Activated naive CD4-positive, alpha-beta T cell (primary cell): ENCODE data around the gene SLC9A7.
"Not testable (repeated sequence)": the region's sequence is repeated elsewhere in the genome, so short reads cannot be mapped to it uniquely, and the experiment has no call there.

Source experiments
- DNase-seq, 4 experiments: peaks; one replicate each; lab custom pipeline; 2025; lab: John Stamatoyannopoulos, UW

The SLC9A7 gene

DNA sequence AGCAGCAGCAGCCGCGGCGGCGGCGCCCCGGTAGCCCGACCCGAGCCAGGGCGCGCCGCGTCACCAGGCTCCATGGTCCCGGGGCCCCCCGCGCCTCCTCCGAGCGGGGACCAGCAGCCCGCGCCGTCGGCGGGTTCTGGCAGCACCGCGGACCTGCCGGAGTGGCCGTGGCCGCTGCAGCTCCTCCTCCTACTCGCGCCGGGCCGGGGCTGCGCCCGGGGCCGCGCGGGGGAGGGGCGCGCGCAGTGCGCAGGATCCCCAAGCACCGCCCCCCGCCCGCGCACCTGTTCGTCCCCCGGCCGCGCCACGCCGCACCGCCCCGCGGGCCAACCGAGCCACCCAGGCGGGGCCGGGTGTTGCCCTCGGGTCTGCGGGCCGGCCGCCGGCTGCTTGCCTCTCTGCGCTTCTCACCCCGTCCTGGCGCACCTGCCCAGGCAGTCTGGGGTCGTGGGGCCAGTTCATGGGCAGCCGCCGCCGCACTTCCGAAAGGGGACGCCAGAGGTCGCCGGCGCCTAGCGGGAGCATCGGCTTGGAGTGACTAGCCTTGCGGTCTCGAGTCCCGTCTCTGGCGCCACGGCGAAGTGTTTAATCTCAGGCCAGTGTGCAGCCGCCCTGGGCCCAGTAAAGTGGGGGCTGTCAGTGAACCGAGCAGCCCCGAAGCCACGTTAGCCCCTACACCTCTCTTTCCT lies at the start of gene SLC9A7:
Gene SLC9A7, minus strand, starts transcription at position 163 of the 689 bp plus-strand sequence. Its CDS starts 89 bp downstream, at position 74.
- peak; percentile 45 to 72 (median 56) for DNase-seq

DNA sequence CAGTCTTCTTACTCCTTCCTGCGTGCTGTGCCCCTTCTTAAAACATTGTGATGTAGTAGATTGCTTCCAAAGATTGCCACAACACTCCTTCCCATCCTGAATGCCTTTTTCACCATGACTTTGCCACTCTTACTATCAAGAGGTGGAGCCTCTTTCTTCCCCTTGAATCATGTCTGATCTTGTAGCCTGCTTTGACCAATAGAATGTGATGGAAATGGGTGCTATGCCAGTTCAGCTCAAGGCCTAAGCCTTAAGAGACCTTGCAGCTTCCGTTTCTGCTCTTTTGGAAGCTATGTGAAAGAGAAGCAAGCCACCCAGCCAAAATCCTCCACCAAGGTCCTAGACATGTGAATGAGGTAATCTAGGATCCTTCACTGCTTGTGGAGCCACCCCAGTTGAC lies 46.4 kb upstream of the SLC9A7 start:
- DNase-seq: no peak

DNA sequence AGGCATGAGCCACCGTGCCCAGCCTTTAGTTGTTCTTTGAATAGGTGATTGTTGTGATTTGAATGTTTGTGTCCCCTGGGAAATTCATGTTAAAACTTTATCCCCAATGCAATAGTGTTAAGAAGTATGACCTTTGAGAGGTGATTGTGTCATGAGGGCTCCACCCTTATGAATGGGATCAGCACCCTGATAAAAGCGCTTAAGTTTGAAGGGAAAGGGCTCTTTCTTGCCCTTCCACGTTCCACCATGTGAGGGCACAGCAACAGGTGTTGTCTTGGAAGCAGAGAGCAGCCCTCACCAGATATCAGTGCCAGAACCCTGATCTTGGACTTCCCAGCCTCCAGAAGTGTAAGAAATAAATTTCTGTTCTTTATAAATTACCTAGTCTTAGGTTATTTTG lies 44.2 kb upstream of the SLC9A7 start:
- no peak for DNase-seq

DNA sequence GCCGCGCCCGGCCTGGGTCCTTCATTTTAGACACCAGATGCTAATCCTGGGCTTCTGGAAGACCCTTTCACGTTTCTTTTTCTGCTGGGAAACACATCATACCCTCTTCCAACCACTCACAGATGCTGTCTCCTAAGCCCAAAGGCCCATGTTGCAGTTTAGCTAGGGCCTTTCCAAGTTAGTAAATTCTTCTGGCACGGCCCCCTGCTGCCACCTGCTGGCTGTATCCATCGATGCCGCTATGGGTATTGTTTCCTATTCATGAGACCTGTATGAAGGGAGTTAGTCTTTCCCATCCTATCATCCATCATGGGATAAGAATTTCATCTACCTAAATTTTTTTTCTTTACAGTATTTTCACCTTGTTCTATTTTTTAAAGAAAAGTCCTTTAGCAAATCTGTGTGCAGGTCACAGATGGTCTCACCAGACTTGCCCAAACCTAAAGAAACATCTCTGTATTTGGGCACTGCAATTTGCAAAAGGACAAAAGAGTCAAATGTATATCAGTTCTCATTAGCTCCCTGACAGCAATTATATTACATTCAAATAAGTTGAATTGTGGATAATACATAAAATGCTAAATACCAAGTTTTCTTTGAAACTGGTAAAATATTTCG lies 37.8 kb upstream of the SLC9A7 start:
- peak; percentile 10 to 56 (median 30) for DNase-seq

DNA sequence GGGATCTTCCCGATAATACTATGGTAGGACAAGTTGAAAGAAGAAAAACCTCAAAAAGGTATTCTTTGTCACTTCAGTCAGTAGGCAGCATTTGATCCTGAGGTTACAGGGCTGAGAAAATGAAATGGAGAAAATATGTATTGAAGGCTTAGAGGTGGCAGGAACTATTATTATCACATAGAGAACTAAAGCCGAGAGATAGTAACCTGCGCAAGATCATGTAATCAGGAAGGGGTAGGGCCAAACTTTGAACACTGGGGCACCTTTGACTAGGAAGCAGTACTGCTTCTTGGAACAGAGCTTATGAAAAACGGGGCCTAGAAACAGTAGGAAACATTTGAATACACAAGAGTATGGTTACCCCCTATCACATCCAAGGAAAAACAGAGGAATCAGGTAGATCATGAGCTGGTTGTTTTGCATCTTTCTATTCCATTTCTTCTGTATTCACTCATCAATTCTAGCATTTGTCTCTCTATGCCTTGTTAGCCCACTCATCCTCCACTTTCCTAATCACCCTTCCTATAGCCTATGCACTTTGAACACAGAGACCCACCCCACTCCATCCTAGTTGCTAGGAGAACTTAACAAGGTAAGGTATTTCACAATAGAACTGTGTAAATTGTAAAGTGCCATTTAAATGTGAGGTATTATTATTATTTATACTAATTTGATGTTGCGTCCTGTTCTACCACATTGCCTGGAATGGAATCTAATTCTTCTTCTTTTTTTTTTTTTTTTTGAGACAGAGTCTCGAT lies 34.6 kb upstream of the SLC9A7 start:
- DNase-seq: no peak

DNA sequence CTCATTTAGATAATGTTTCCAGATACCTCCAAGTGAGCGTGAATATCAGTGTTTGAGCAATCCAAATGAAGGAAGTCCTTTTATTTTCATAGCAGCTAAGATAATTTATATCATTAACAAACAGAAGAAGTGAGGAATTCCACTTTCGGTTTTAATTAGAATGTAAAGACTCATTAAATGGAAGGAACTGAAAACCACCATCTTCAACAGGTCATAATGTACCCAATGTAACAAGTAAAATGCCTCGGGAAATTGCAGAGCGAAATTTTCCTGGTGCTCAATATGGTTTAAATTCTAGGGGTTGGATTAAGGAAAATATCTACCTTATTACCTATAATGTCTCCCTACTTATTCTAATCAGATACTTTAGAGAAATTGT lies 33.9 kb upstream of the SLC9A7 start:
- no peak for DNase-seq

DNA sequence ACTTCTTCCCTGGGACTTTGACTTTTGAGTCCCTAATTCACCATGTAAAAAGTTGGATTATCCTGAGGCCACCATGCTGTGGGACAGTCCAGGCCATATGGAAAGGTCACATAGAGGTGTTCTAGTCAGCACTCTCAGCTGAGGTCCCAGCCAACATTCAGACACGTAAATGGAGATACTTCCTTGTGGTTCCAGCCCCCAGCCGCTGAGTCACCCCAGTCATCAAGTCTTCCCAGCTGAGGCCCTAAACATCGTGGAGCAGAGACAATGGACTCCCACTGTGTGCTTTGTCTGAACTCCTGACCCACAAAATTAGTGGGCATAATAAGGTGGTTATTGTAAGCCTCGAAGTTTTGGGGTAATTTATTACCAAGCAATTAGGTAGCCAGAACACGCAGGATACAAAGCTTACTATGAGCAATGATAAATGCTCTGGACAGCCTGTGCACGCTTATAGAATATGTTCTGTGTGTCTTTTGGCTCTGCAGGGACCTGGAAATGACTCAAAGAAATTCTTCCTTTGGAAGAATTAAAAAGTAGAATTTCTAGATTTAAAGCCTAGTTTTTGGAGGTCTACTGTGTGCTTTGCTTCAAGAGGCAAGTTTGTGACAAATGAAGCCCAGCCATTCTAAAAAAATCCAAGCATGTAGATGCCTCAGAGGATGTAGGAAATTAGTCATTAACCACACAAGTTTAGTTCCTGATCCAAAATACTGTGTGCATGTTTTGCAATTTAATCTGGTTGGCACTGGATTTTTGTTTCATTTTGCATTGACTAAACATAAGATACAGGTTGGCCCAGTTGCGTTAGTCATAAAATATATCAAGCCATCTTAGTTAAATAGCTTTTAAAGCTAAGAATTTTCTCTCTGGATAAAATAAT lies 33.2 kb upstream of the SLC9A7 start:
- no peak for DNase-seq

DNA sequence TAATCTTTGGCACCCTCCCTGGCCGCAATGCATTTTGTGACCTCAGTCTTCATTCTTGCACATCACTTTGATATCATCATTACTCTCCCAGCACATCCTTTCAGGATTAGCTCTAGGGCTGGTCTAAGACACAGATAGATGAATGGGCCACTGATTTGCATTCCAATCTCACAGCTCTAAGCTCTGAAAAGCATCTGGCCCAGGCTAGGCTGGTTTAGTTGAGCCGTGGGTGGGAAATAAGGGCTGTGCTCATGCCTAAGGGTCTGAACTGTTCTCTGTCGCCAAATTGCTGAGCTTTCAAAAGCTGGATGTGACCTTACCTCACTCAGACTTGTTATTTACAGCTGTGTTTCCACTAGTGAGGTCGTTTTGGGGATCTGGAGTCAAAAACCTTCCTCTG lies 30.0 kb upstream of the SLC9A7 start:
- DNase-seq: no peak

DNA sequence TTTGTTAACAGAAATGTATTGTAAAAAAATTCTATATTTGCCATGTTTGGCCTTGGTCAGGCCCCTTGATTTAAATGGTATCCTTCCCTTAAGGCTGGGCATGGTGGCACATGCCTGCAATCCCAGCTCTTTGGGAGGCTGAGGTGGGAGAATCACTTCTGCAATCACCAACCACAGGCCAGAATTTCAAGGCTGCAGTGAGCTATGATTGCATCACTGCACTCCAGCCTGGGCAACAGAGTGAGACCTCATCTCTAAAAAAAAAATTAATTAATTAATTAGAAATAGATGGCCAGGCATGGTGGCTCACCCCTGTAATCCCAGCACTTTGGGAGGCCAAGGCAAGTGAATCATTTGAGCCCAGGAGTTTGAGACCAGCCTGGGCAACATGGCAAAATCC lies 25.5 kb upstream of the SLC9A7 start:
- DNase-seq: not testable (repeated sequence)

DNA sequence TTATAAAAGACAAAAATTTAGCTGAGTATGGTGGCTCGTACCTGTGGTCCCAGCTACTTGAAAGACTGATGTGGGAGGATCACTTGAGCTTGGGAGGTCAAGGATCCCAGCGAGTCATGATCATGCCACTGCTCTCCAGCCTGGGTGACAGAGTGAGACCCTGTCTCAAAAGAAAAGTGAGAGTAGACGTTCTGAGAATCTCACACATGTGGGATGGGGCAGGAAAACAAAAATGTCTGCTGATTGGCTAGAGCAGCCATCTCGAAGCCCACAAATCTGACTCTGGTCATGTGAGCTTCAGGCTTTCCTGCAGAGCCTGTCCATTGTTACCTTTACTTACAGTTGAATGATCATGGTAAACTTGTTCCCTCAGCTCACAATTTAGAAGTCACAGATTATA lies 23.1 kb upstream of the SLC9A7 start:
- no peak for DNase-seq

DNA sequence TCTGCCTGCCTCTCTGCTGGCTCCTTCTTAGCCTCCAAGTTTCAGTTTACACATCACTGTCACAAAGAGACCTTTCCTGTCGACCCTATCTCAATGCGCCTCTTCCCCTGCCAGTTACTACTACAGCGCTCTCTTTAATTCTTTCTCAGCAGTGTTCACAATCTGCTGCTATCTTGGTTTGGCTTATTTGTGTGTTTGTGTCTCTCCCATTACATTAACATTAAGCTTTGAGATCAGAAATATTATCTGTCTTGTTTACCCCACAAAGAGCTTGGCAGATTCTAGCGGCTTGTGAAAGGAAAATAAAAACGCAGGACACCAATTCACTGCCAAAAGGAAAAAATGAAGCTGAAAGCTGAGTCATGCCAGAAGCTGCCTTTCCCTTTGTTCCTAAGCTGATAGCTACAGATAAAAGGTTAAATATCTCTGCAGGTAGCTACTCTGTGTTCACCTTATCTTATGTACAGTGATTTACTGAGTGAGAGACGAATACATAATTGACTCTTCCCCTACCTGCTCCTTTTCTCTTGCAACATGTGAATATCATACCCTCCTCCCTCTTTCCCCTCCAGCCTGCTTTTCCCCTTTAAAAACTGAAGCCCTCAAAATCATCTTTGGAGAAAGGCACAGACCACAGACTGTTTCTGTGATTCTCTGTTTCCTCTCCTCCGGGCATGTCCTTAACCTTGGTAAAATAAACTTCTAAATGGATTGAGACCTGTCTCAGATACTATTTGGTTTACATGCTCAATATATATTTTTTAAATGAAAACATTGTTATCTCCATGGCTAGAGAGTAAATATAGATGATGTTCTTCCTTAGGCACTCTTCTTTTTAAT lies 19.3 kb upstream of the SLC9A7 start:
- DNase-seq: no peak

DNA sequence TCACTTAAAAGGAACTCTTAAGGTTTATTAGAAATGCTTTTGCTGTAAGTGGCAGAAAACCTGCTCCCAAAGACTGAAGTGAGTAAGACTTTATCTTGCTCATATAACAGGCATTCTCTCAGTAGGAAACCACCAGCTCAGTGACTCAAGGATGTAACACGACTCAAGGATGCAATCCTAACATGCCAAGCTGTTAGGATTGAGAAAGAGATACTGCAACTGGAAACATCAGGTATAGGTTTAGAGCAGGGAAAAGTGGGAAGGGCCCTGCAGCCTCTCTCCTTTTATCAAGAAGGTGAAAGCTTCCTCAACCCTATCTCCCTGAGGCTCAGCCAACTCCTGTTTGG lies 11.9 kb upstream of the SLC9A7 start:
- no peak for DNase-seq

DNA sequence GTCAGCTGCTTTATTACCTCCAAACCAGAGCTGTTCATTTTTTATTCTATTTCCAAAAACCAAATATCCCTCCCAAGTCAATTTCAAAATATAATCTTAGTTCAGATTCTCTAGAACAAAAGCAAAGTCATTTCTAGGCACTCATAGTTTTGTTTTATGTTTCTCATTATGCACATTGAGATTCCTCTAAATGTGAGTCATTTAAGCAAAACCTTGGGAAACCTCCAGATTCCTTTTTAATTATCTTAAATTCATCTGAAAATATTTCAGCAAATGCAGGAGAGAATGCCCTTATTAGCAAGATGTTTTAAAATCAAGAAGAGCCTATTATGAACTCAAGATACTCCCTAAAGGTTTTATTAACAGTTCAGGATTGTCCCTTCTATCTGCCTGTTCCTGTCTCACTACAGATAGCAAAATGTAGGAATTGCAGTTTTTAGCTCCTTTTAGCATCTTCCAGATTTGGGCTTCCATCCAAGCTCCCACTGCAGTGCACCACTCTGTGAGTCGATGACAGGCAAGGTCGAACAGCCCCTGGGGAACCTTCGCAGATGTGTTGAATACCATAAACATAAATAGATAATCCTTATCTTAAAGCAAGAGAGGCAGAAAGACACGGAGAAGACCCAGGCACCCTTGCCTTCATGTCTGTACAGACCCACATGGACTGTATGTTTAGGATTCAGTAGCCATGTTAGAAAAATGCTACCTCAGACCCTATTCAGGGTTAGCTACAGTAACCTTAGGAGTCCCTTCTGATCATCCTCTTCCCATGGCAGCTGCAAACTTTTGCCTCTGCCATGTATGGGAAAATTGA lies 11.3 kb upstream of the SLC9A7 start:
- no peak for DNase-seq

DNA sequence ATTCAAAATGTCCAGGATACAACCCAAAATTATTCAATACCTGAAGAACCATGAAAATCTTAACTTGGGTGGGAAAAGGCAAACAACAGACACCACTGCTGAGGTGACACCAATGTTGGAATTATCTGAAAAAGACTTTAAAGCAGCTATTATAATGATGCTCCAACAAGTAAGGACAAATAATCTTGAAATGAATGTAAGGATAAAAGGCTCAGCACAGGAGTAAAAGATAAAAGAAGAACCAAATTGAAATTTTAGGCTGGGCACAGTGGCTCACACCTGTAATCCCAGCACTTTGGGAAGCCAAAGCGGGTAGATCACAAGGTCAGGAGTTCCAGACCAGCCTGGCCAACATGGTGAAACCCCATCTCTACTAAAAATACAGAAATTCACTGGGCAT lies 4.0 kb upstream of the SLC9A7 start:
- DNase-seq: no peak

DNA sequence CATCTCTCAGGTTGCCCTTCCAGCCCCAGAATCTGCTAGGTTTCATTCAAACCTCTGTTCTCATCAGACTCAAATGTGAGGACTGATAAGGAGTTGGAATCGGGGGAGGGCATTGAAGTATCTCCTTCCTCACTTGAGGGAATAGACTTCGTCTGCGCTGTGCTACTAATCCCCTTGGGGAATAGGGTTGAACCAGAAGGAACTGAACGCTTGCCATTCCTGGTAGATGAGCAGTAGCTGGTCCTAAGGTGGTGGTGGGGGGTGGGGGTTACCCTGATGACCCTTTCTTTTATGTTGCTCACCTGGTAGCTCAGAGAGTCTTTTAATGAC lies 692 bp upstream of the SLC9A7 start:
- DNase-seq: no peak

DNA sequence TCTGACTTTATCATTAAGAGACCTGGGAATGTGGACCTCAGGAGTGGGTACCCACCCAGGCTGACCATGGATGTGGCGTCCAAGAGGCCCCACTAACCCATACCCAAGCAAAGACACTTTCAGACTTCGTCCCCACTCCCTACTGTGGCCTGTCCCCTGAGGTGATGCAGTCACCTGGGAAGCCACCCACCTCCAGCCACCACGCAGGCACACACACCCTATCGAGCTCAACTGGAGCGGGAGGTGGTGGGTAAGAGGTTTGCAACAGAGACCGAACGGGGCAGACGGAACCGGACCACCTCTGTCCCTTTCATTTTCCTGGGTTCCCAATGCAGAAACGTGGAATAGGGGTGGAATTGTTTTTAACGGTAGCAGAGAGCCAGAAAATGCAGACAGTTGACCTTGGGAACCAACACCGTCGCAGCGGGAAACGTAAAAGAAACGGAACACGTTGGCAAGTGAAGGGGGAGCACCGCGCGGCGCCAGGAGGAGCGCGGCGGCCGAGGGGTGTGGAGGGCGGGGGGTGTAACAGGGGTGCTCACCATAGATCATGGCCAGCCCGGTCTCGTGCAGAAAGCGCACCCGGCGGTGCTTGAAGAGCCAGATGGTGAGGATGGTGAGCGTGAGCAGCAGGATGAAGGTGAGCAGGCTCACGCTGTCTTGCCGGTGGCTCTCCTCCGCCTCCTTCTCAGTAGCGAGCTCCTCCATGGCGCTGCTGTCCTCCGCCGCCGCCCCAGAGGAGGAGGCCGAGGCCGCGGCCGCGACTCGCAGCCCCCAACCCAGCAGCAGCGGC lies 559 bp downstream of the SLC9A7 start:
- peak in 2 of 4 experiments; percentile 2 to 12 for DNase-seq

DNA sequence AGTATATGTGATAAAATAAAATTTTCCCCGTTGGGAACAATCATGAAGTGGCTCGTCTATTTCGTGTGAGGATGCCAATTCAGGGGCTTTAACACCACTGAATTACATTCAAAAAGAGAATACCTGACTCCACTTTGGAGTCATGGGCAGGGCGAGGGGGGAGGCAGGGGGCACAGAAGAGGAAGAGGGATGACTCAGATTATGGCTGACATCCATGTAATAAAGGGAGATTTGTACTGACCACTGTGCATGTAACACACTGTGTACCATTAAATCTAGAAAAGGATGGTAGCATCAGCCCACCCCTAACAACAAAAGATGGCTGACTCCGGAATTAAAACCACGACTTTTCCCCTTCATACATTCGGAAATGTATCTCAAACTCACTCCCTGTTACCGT lies 1.3 kb downstream of the SLC9A7 start:
- no peak for DNase-seq

DNA sequence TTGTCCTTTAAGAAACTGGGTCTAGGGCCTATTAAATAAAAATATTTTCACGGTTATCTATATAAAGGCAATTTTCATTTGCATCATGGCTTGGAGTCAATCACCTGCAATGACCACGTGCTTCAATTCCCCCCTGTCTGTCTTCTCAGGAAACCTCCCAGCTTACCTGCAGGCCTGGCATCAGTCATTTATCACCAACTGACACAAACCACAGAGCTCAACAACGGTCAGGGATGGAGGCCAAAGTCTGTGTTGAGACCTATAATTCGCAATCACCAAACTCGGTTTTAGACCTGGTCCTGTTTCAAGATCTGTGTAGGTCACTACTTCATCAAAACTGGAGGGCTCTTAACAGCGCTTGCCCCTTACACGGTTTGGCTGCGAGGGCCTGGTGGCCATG lies 1.9 kb downstream of the SLC9A7 start:
- no peak for DNase-seq

DNA sequence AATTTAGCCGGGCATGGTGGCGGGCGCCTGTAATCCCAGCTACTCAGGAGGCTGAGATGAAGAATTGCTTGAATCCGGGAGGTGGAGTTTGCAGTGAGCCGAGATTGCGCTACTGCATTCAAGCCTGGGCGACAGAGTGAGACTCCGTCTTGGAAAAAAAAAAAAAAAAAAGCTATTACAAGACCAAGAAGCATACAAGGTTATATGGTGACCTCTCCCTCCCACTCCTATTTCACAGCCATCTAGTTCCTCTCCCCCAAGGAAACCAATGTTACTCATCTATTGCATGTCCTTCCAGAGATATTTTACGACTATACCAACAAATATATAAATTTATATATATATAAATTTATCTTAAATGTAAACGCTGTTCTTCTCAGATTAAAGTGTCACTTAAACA lies 3.2 kb downstream of the SLC9A7 start:
- no peak for DNase-seq

DNA sequence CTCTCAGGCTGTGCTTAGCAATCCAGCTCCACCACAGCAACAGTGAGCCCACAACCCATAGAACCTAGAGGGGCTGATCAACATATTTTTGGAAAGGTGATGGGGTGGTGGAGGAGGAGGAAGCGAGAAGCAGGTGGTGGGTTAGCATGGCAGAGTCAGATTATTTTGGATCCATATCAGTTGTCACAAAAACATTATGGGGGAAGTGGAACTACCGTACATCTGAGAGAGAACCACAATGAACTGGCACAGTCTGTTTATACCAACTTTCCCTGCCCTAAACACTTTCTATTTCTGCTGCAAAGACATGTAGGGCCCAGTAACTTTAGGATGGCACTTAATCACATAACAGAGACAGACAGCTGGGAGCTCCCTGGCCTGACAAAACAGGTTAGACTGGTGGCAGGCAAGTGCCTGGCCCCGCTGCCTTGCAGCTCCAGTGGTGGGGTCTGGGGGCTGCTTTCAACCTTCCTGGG lies 4.3 kb downstream of the SLC9A7 start:
- DNase-seq: no peak
